ENCODE data around the gene CCDC138.

CCDC138 gene

GRCh38 chr2:108910011-108910431, 123.5 kb downstream of the CCDC138 start:
- H3K4me3 ChIP-seq (ENCODE audit: low read length): no peak overlapping the region
- TF ChIP-seq CTCF (conservative IDR thresholded peaks at IDR 0.05; ENCODE audit: low read depth, low read length): no peak
- no peak for DNase-seq (ENCODE audit: low read depth)

GRCh38 chr2:108910541-108911396, 124.2 kb downstream of the CCDC138 start:
- no peak overlapping the region for H3K4me3 ChIP-seq (ENCODE audit: low read length)
- no peak for TF ChIP-seq CTCF (conservative IDR thresholded peaks at IDR 0.05; ENCODE audit: low read depth, low read length)
- DNase-seq (ENCODE audit: low read depth): no peak

- no peak for DNase-seq (ENCODE audit: low read depth)
- H3K4me3 ChIP-seq (ENCODE audit: low read length): no peak overlapping the region
- no peak for TF ChIP-seq CTCF (conservative IDR thresholded peaks at IDR 0.05; ENCODE audit: low read depth, low read length)
These were observed 124.8 kb downstream of the CCDC138 start for GRCh38 chr2:108911401-108911800.

- TF ChIP-seq CTCF (conservative IDR thresholded peaks at IDR 0.05; ENCODE audit: low read depth, low read length): no peak
- DNase-seq (ENCODE audit: low read depth): no peak
- no peak overlapping the region for H3K4me3 ChIP-seq (ENCODE audit: low read length)
These were observed 125.4 kb downstream of the CCDC138 start for GRCh38 chr2:108911807-108912628.

- DNase-seq (ENCODE audit: low read depth): no peak
These were observed 126.0 kb downstream of the CCDC138 start for GRCh38 chr2:108912629-108912902.

GRCh38 chr2:108916122-108916795, 129.7 kb downstream of the CCDC138 start:
- no peak overlapping the region for H3K4me3 ChIP-seq (ENCODE audit: low read length)
- DNase-seq (ENCODE audit: low read depth): no peak
- TF ChIP-seq CTCF (conservative IDR thresholded peaks at IDR 0.05; ENCODE audit: low read depth, low read length): no peak

More at GRCh38 chr2:108912629-108912902, 126.0 kb downstream of the CCDC138 start:
- no peak for TF ChIP-seq CTCF (conservative IDR thresholded peaks at IDR 0.05; ENCODE audit: low read depth, low read length)
- H3K4me3 ChIP-seq (ENCODE audit: low read length): no peak overlapping the region

Measured in retinal pigment epithelial cell (primary cell).